ENCODE data around the gene MAML2.

Gene MAML2

DNA sequence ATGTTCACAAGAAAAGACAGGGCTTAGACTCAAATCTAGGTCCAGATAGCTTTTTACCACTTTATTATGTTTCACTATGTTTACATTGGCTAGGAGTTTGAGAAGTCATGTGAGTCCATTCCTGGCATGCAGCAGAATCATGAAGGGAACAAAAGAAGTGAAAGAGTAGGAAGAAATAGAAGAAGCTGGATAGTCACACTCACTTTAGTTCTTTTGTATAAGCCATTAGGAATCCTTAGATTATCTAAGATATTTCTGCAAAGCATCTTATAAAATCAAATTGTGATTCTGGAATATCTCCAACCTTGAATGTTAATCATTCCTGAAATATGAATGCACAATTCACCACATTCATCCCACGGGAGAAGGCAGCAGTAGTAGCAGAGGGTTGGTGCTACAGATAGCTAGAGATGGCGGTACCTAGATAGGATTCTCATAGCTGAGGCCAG is 31.9 kb downstream of the MAML2 start:
- DNase-seq (ENCODE audit: low spot score): no peak
- TF ChIP-seq, protein P1, sequence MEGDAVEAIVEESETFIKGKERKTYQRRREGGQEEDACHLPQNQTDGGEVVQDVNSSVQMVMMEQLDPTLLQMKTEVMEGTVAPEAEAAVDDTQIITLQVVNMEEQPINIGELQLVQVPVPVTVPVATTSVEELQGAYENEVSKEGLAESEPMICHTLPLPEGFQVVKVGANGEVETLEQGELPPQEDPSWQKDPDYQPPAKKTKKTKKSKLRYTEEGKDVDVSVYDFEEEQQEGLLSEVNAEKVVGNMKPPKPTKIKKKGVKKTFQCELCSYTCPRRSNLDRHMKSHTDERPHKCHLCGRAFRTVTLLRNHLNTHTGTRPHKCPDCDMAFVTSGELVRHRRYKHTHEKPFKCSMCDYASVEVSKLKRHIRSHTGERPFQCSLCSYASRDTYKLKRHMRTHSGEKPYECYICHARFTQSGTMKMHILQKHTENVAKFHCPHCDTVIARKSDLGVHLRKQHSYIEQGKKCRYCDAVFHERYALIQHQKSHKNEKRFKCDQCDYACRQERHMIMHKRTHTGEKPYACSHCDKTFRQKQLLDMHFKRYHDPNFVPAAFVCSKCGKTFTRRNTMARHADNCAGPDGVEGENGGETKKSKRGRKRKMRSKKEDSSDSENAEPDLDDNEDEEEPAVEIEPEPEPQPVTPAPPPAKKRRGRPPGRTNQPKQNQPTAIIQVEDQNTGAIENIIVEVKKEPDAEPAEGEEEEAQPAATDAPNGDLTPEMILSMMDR (IDR thresholded peaks at IDR 0.05): no peak
- H3K27ac ChIP-seq: peak overlapping the region in 1 of 2 donors; percentile 77
- H3K4me3 ChIP-seq: peak overlapping the region; percentile 28

DNA sequence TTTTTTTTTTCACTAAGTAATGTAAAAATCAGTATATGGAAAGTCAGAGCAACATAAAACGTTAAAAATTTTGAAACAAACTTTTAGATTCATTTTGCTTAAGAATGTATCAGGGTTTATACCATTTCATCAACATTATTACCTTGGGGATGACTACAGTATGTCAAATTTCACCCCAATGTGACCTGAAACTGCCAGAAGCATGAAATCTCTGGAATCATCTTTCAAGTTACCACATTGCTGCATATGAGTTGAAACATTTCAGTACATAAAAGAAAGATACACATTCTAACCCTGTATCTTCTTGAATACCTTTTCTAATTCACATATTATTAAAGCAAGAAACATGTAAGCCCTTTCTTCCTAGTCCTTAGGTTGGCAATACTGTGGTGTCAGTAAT is 32.8 kb downstream of the MAML2 start:
- Histone ChIP-seq H3K4me3 (no peak overlapping the region), H3K27ac (no peak overlapping the region)
- DNase-seq (ENCODE audit: low spot score): no peak
- TF ChIP-seq, protein P1 (IDR thresholded peaks at IDR 0.05): no peak

DNA sequence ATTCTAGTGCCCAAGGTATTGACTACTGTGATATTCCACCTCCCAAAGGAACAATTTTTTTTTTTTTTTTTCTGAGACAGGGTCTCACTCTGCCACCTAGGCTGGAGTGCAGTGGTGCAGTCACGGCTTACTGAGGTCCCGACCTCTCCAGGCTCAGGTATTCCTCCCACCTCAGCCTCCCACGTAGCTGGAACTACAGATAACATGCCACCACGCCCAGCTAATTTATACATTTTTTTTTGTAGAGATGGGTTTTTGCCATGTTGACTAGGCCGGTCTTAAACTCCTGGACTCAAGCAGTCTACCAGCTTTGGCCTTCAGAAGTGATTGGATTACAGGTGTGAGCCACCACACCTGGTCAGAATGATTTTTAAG is 33.4 kb downstream of the MAML2 start:
- TF ChIP-seq, protein P1 (IDR thresholded peaks at IDR 0.05): no peak
- no peak for DNase-seq (ENCODE audit: low spot score)
- H3K27ac ChIP-seq: no peak overlapping the region
- no peak overlapping the region for H3K4me3 ChIP-seq

DNA sequence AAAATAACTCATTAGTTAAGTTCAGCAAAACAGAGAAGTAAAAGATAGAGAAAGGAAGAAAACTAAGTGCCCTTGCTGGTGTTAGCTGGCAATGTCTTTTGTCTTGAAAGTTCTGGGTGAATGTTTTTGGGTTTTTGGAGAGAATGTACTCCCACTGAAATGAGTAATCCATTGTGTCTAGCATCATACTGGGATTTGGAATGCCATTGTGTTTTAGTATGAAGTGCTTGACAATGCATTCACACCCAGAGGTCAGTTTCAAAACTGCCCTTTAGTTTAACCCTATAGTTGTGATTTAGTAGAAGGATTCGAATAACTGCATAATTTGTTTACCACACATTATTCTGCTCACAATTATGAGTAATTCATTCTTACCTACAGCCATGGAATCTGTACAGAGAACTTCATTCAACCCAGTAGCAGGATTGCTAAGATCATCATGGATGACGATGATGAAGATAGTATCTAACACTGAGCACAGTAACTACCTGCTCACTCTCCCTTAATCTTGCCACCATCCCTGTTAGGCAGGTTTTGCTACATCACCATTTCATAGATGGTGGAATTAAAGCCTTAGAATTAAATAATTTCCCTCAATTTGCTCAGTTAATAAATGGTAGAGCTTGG is 33.9 kb downstream of the MAML2 start:
- H3K4me3 ChIP-seq: no peak overlapping the region
- TF ChIP-seq, protein P1 (IDR thresholded peaks at IDR 0.05): no peak
- peak overlapping the region in 1 of 2 donors; percentile 54 for H3K27ac ChIP-seq
- DNase-seq (ENCODE audit: low spot score): no peak

DNA sequence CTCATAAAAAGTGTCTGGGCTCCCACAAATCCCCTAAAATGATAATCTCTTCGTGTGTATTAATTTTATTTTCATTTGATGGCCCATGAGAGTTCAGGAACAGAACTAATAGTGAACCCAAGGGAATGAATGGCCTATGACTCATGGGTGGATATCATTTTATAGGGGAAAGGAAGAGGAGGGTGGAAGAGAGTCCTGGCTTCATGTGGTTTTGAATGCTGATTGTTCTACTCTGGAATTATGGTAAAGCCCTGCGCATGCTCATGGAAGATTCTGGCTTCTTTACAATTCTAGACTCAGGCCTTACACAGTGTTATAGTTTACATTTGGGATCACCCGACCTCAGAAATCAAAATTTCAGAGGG is 35.2 kb downstream of the MAML2 start:
- TF ChIP-seq, protein P1 (IDR thresholded peaks at IDR 0.05): no peak
- no peak for DNase-seq (ENCODE audit: low spot score)
- Histone ChIP-seq H3K27ac (peak overlapping the region; percentile 74 to 78), H3K4me3 (peak overlapping the region; percentile 54)

DNA sequence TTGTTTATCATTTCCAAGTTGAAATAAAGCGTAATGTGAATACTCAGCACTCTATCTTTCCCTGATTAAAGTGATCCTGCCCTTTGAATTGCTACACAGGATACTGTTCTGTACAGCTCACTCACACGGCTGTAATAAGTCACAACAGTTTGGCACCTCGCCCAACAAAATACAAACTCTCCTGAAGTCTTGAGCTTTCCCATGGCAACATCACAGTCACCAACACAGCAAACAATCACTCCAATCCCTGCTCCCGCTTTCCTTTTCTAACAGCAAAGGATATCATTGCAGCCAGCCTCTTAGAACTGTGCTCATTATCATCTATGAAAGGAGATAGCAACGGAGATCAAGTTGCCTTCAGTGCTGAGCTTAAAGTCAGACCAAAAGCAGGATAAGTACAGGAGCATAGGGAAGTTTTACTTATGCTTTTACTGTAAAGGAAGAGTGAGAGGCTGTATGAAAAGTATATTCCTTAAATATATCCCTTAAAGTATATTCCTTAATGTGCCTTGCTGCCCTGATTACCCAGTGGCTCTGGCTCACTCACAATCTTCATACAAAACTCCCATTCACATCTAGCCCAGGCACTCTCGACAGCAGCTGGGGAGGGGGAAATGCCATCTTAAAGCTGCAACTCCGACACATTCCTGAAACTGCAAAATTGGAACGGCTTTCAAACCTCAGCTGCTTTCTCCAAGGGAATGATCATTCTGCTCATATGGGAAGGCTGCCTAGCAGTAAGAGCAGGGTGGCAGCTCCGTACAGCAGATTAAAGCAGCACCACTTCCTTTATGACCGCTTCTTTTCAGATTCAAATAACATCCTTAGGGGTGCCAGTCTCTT is 35.8 kb downstream of the MAML2 start:
- DNase-seq (ENCODE audit: low spot score): peak; percentile 93
- peak overlapping the region; percentile 74 to 78 for H3K27ac ChIP-seq
- TF ChIP-seq, protein P1 (IDR thresholded peaks at IDR 0.05): no peak
- peak overlapping the region; percentile 54 for H3K4me3 ChIP-seq

DNA sequence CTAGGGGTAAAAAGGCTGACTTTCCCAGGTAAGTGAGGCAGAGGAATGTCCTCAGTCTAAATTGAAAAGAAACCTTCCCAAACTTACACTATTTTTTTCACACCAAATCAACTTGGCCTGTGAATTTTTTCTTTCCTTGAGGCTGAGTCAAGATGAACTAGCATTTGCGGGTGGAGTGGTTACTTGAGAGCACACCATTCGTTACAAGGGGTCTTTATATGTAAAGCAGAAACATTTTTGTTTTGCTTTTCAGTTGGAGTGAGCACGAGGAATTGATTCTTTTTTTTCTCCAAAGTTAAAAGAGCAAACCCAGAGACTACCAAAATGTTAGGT is 36.4 kb downstream of the MAML2 start:
- H3K4me3 ChIP-seq: peak overlapping the region; percentile 54
- DNase-seq (ENCODE audit: low spot score): no peak
- H3K27ac ChIP-seq: peak overlapping the region; percentile 74 to 78
- TF ChIP-seq, protein P1 (IDR thresholded peaks at IDR 0.05): no peak

Measured in coronary artery (tissue), 2 donors.